Loucy (cell line): Measurements from ENCODE around the gene TPM1.

ENCODE experiments used
- H2AFZ ChIP-seq: fragments of 200-600 bp; sonication (generic); 2 replicates; pipeline ENCODE4 v1.6.0; 2016; ENCODE audit warnings: antibody characterized with exemption, mild to moderate bottlenecking, low read length, moderate library complexity
- H3F3A ChIP-seq: fragments of 200-600 bp; 2 replicates; pipeline ENCODE4 v1.6.0; 2016; ENCODE audit warnings: antibody characterized with exemption, low read depth, mild to moderate bottlenecking
- H3K27me3 ChIP-seq: fragments of 200-600 bp; sonication (generic); 2 replicates; pipeline ENCODE4 v1.6.1; 2014; ENCODE audit warnings: low read length, mild to moderate bottlenecking; ENCODE audit not compliant: insufficient read depth, poor library complexity, severe bottlenecking
- H3K36me3 ChIP-seq: fragments of 200-600 bp; sonication (generic); 2 replicates; pipeline ENCODE4 v1.6.1; 2016; ENCODE audit warnings: low read length; ENCODE audit not compliant: insufficient read depth
- H3K4me1 ChIP-seq: fragments of 200-600 bp; sonication (generic); 2 replicates; pipeline ENCODE4 v1.5.1; 2014; ENCODE audit warnings: low read length, mild to moderate bottlenecking; ENCODE audit not compliant: insufficient read depth, poor library complexity, severe bottlenecking
- H3K4me2 ChIP-seq: fragments of 200-600 bp; sonication (generic); 2 replicates; pipeline ENCODE4 v1.6.0; 2014; ENCODE audit warnings: antibody characterized with exemption, low read length, low read depth, mild to moderate bottlenecking; ENCODE audit not compliant: poor library complexity, severe bottlenecking
- H3K4me3 ChIP-seq: fragments of 200-600 bp; sonication (generic); 2 replicates; pipeline ENCODE4 v1.5.1; 2014; ENCODE audit warnings: low read length, mild to moderate bottlenecking, mixed read lengths; ENCODE audit not compliant: poor library complexity, severe bottlenecking
- H3K79me2 ChIP-seq: fragments of 200-600 bp; sonication (generic); 2 replicates; pipeline ENCODE4 v1.6.1; 2014; ENCODE audit warnings: low read length; ENCODE audit not compliant: insufficient read depth
- H3K9ac ChIP-seq: fragments of 200-600 bp; sonication (generic); 2 replicates; pipeline ENCODE4 v1.6.0; 2014; ENCODE audit warnings: mild to moderate bottlenecking, low read depth, low read length, moderate library complexity; ENCODE audit not compliant: poor library complexity, severe bottlenecking
- H3K9me2 ChIP-seq: fragments of 200-600 bp; sonication (generic); replicated peaks from 2 replicates; pipeline ENCODE4 v1.6.1; 2016; ENCODE audit warnings: low read depth, low read length, mixed read lengths
- H3K9me3 ChIP-seq: fragments of 200-600 bp; sonication (generic); 2 replicates; pipeline ENCODE4 v1.6.1; 2014; ENCODE audit warnings: mild to moderate bottlenecking, antibody characterized with exemption, low read length, low read depth; ENCODE audit not compliant: insufficient read depth
- H4K20me1 ChIP-seq: fragments of 200-600 bp; sonication (generic); 2 replicates; pipeline ENCODE4 v1.6.0; 2014; ENCODE audit warnings: antibody characterized with exemption, low read length, mild to moderate bottlenecking; ENCODE audit not compliant: insufficient read depth, poor library complexity, severe bottlenecking
- EZH2phosphoT487 ChIP-seq: fragments of 200-600 bp; IDR thresholded peaks from 2 replicates; pipeline ENCODE4 v1.6.1; 2018; ENCODE audit warnings: antibody characterized with exemption, mild to moderate bottlenecking, moderate library complexity, borderline replicate concordance
- TF ChIP-seq, protein P1 (sequence below): fragments of 200-600 bp; sonication (generic); conservative IDR thresholded peaks from 2 replicates; pipeline ENCODE4 v1.5.1; 2014; ENCODE audit warnings: mild to moderate bottlenecking, antibody characterized with exemption, low read length

Gene TPM1

DNA sequence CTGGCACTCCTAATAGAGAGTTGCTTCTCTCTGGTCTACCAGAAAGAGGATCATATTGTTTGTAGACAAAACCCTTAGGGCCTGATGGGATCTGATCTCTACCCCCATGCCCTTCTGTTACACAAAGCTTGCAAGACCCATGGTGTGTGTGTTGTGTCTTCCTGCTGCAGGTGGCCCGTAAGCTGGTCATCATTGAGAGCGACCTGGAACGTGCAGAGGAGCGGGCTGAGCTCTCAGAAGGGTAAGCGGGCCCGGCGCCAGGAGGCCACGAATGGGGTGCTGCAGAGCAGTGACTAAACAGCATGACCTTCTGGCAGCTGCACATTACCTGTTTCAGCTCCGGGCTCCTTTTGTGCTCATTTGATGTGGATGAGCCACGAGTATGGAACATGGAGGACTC lies 18.2 kb downstream of the TPM1 start:
- H3K9me3 ChIP-seq = no peaks in the 10 kb centered on the region
- H3K79me2 ChIP-seq = peaks cover 11% of the 10 kb centered on the region; the same call in 1 of the 2 replicates
- TF ChIP-seq EZH2phosphoT487 = no peak
- TF ChIP-seq, protein P1, sequence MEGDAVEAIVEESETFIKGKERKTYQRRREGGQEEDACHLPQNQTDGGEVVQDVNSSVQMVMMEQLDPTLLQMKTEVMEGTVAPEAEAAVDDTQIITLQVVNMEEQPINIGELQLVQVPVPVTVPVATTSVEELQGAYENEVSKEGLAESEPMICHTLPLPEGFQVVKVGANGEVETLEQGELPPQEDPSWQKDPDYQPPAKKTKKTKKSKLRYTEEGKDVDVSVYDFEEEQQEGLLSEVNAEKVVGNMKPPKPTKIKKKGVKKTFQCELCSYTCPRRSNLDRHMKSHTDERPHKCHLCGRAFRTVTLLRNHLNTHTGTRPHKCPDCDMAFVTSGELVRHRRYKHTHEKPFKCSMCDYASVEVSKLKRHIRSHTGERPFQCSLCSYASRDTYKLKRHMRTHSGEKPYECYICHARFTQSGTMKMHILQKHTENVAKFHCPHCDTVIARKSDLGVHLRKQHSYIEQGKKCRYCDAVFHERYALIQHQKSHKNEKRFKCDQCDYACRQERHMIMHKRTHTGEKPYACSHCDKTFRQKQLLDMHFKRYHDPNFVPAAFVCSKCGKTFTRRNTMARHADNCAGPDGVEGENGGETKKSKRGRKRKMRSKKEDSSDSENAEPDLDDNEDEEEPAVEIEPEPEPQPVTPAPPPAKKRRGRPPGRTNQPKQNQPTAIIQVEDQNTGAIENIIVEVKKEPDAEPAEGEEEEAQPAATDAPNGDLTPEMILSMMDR = no peak
- H3K4me1 ChIP-seq = peaks cover 48% of the 10 kb centered on the region
- no peak overlapping the region for H2AFZ ChIP-seq
- no peaks in the 10 kb centered on the region for H4K20me1 ChIP-seq
- no peak overlapping the region for H3K4me2 ChIP-seq
- H3K4me3 ChIP-seq = no peak overlapping the region
- no peaks in the 10 kb centered on the region for H3K9me2 ChIP-seq
- peaks cover 73% of the 10 kb centered on the region for H3K36me3 ChIP-seq
- H3K9ac ChIP-seq = no peak overlapping the region
- H3K27me3 ChIP-seq = no peaks in the 10 kb centered on the region
- H3F3A ChIP-seq = peaks cover 17% of the 10 kb centered on the region; the same call in 1 of the 2 replicates

DNA sequence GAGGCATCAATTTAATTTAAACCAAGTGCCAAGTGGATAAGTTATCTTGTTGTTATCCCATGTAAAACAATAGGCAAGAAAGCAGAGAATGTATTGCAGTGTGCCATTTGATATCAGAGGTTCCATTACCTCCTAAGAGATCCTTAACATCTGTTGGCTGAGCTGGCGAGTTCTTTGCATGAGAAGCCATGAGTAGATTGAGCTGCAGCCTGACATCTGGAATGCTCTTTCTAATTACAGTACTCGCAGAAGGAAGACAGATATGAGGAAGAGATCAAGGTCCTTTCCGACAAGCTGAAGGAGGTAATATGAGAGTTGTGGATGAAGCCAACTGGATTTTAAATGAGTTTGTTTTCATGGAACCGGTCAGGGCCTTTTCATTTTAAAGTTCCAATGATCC lies 19.4 kb downstream of the TPM1 start:
- H3K9me3 ChIP-seq = no peaks in the 10 kb centered on the region
- H3K4me2 ChIP-seq = no peak overlapping the region
- H3K27me3 ChIP-seq = no peaks in the 10 kb centered on the region
- H3K36me3 ChIP-seq = peaks cover 74% of the 10 kb centered on the region
- H3F3A ChIP-seq = peaks cover 17% of the 10 kb centered on the region; the same call in 1 of the 2 replicates
- H3K79me2 ChIP-seq = 0 out of 2 replicates have a peak, but pooled peaks cover under 1% of the 10 kb centered on the region
- TF ChIP-seq, protein P1 = no peak
- TF ChIP-seq EZH2phosphoT487 = no peak
- H4K20me1 ChIP-seq = no peaks in the 10 kb centered on the region
- H3K9ac ChIP-seq = no peak overlapping the region
- peaks cover 37% of the 10 kb centered on the region for H3K4me1 ChIP-seq
- H3K9me2 ChIP-seq = no peaks in the 10 kb centered on the region
- H3K4me3 ChIP-seq = no peak overlapping the region
- H2AFZ ChIP-seq = no peak overlapping the region

DNA sequence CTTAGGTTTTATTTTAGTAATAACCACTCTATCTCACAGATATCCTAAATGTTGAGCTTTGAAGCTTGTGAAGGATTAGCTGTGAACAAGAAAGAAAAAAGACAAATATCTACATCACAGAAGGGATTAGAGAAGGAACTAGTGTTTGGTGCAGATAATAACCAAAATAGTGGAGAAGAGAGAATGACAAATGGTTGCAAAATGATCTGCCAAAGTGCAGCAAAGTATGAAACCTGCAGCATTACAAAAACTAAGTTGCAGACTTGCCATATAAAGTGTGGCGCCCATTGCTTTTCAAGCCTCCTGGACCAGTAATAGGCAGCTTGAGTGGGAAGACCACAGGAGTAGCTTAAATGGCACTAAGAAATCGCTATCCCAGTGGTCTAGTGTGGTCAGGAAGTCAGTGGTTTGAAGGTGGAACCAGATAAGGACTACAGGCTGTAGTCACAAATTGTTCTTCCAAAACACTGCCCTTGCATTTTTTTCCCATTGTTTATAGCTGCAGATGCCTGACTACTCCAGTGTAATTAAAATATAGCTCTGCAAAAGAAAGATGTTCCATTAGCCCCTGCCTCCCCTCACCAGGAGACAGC lies 20.7 kb downstream of the TPM1 start:
- no peak overlapping the region for H2AFZ ChIP-seq
- no peaks in the 10 kb centered on the region for H3K79me2 ChIP-seq
- H3K4me1 ChIP-seq = peaks cover 34% of the 10 kb centered on the region
- no peaks in the 10 kb centered on the region for H3K9me2 ChIP-seq
- no peaks in the 10 kb centered on the region for H3K27me3 ChIP-seq
- no peaks in the 10 kb centered on the region for H4K20me1 ChIP-seq
- TF ChIP-seq EZH2phosphoT487 = no peak
- peaks cover 17% of the 10 kb centered on the region; the same call in 1 of the 2 replicates for H3F3A ChIP-seq
- no peaks in the 10 kb centered on the region for H3K9me3 ChIP-seq
- peak overlapping the region; percentile 26 for H3K4me2 ChIP-seq
- peaks cover 61% of the 10 kb centered on the region for H3K36me3 ChIP-seq
- H3K4me3 ChIP-seq = peak overlapping the region; percentile 49
- H3K9ac ChIP-seq = no peak overlapping the region
